ENCODE data around the gene PMS1. TPM values are rescaled to one million over a fixed set of nuclear protein-coding genes. Genes with fewer than 3 reads are reported as not detected.

Gene PMS1
- total RNA-seq, 1 donor from 2014 or later, result 11.0 TPM

Other genes starting within 250 kb of the PMS1 start
- gene SLC40A1, start 203.7 kb upstream of the PMS1 start, total RNA-seq, result 44.0 TPM
- gene ASNSD1, start 123.0 kb upstream of the PMS1 start, total RNA-seq, result 31.6 TPM
- 9.9 TPM for gene ANKAR, start 109.8 kb upstream of the PMS1 start, total RNA-seq
- gene OSGEPL1, start 21.7 kb upstream of the PMS1 start, total RNA-seq, result 9.8 TPM
- gene ORMDL1, start 111 bp upstream of the PMS1 start, total RNA-seq, result 27.7 TPM

Measured in left ventricle myocardium inferior (tissue), 1 donor.